ENCODE data around the gene LRP8.

DNA sequence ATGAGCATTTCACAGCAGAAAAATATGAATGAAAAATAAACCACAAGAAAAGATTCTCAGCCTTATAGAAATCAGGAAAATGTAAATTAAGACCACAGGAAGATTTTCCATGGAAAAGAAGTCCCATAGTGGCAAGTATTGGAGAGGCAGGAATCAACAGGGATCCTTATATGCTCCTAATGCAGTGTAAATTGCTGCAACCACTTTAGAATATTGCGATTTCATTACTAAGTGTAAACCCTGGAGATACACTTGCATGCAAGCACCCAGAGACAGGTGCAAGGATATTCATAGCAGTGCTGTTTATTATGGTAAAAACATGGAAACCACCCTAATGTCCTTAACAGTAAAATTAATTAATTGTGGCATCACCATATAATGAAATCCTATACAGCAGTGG, 10.6 kb upstream of the LRP8 start:
- TF ChIP-seq, protein P1, sequence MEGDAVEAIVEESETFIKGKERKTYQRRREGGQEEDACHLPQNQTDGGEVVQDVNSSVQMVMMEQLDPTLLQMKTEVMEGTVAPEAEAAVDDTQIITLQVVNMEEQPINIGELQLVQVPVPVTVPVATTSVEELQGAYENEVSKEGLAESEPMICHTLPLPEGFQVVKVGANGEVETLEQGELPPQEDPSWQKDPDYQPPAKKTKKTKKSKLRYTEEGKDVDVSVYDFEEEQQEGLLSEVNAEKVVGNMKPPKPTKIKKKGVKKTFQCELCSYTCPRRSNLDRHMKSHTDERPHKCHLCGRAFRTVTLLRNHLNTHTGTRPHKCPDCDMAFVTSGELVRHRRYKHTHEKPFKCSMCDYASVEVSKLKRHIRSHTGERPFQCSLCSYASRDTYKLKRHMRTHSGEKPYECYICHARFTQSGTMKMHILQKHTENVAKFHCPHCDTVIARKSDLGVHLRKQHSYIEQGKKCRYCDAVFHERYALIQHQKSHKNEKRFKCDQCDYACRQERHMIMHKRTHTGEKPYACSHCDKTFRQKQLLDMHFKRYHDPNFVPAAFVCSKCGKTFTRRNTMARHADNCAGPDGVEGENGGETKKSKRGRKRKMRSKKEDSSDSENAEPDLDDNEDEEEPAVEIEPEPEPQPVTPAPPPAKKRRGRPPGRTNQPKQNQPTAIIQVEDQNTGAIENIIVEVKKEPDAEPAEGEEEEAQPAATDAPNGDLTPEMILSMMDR (IDR thresholded peaks at IDR 0.05) = no peak
- TF ChIP-seq POLR2A (IDR thresholded peaks at IDR 0.05) = no peak
